Glomerular visceral epithelial cell (primary cell): ENCODE data around the gene RNF7.
A peak's percentile ranks its signal among the peaks of the same experiment; 100 is the strongest.
"Not testable (repeated sequence)": the region's sequence is repeated elsewhere in the genome, so short reads cannot be mapped to it uniquely, and the experiment has no call there.

Experiments used
- DNase-seq: peaks from one replicate; pipeline ENCODE4 v3.0.0-alpha.2; 2016; ENCODE audit errors: extremely low spot score

RNF7 gene

GRCh38 chr3:141735770-141736465 is 2.2 kb upstream of the RNF7 start:
- no peak for DNase-seq

GRCh38 chr3:141737093-141737492 is 1.0 kb upstream of the RNF7 start:
- no peak for DNase-seq

- DNase-seq: no peak
These were observed 448 bp upstream of the RNF7 start for GRCh38 chr3:141737678-141738021.

- DNase-seq: peak; percentile 34
These were observed 829 bp downstream of the RNF7 start for GRCh38 chr3:141738891-141739363.

- DNase-seq: no peak
These were observed 1.6 kb downstream of the RNF7 start for GRCh38 chr3:141739731-141740130.

GRCh38 chr3:141740349-141740748 is 2.3 kb downstream of the RNF7 start:
- DNase-seq: no peak

- DNase-seq: no peak
These were observed 5.2 kb downstream of the RNF7 start for GRCh38 chr3:141743305-141743704.

- DNase-seq: no peak
These were observed 8.9 kb downstream of the RNF7 start for GRCh38 chr3:141746962-141747361.

- no peak for DNase-seq
These were observed 15.3 kb downstream of the RNF7 start for GRCh38 chr3:141753399-141753798.

- DNase-seq: no peak
These were observed 15.9 kb downstream of the RNF7 start for GRCh38 chr3:141754032-141754431.

- DNase-seq: not testable (repeated sequence)
These were observed 24.5 kb downstream of the RNF7 start for GRCh38 chr3:141762552-141762951.

GRCh38 chr3:141763088-141763750 is 25.1 kb downstream of the RNF7 start, which contains the start of gene GRK7:
Gene GRK7 (plus strand): TSS chr3:141763408. CDS start chr3:141778285, 14,877 bp downstream.
- DNase-seq: no peak

- no peak for DNase-seq
These were observed 25.9 kb downstream of the RNF7 start for GRCh38 chr3:141764045-141764444.

GRCh38 chr3:141764465-141764864 is 26.4 kb downstream of the RNF7 start:
- no peak for DNase-seq

GRCh38 chr3:141764986-141765385 is 26.9 kb downstream of the RNF7 start:
- DNase-seq: no peak

GRCh38 chr3:141767066-141767465 is 29.0 kb downstream of the RNF7 start:
- DNase-seq: no peak

GRCh38 chr3:141769221-141769894 is 31.3 kb downstream of the RNF7 start:
- no peak for DNase-seq

- DNase-seq: no peak
These were observed 35.6 kb downstream of the RNF7 start for GRCh38 chr3:141773676-141774075.

- DNase-seq: no peak
These were observed 38.3 kb downstream of the RNF7 start for GRCh38 chr3:141776376-141776775.

- no peak for DNase-seq
These were observed 38.8 kb downstream of the RNF7 start for GRCh38 chr3:141776885-141777284.

GRCh38 chr3:141777957-141778813 is 40.1 kb downstream of the RNF7 start:
- no peak for DNase-seq

- no peak for DNase-seq
These were observed 41.6 kb downstream of the RNF7 start for GRCh38 chr3:141779667-141780066.
